GM19023 (cell line): ENCODE results near the gene VWA8.
"Not testable (repeated sequence)": the region's sequence is repeated elsewhere in the genome, so short reads cannot be mapped to it uniquely, and the experiment has no call there.

ENCODE experiments used
- ATAC-seq: cut with Tn5 transposase; IDR thresholded peaks from one replicate; pipeline ENCODE4 v1.9.1; 2021; ENCODE audit warnings: mild to moderate bottlenecking, moderate library complexity; ENCODE audit not compliant: unreplicated experiment

VWA8 gene

GRCh38 chr13:41751734-41752445, 209.0 kb downstream of the VWA8 start:
- no peak for ATAC-seq

GRCh38 chr13:41751277-41751676, 209.6 kb downstream of the VWA8 start:
- no peak for ATAC-seq

GRCh38 chr13:41746259-41746658, 214.7 kb downstream of the VWA8 start:
- ATAC-seq = no peak

- ATAC-seq = not testable (repeated sequence)
These were observed 215.4 kb downstream of the VWA8 start for GRCh38 chr13:41745496-41745895.

- ATAC-seq = no peak
These were observed 217.9 kb downstream of the VWA8 start for GRCh38 chr13:41742917-41743552.

GRCh38 chr13:41740479-41740878, 220.4 kb downstream of the VWA8 start:
- no peak for ATAC-seq

GRCh38 chr13:41722684-41723535, 238.0 kb downstream of the VWA8 start:
- no peak for ATAC-seq

- ATAC-seq = no peak
These were observed 239.9 kb downstream of the VWA8 start for GRCh38 chr13:41720839-41721561.

GRCh38 chr13:41716236-41716635, 244.7 kb downstream of the VWA8 start:
- ATAC-seq = no peak

- ATAC-seq = no peak
These were observed 247.5 kb downstream of the VWA8 start for GRCh38 chr13:41713405-41713804.

GRCh38 chr13:41710771-41711170, 250.1 kb downstream of the VWA8 start:
- no peak for ATAC-seq

- ATAC-seq = no peak
These were observed 251.4 kb downstream of the VWA8 start for GRCh38 chr13:41709511-41709910.

GRCh38 chr13:41708713-41709112, 252.2 kb downstream of the VWA8 start:
- no peak for ATAC-seq

- ATAC-seq = no peak
These were observed 253.6 kb downstream of the VWA8 start for GRCh38 chr13:41707194-41707821.

GRCh38 chr13:41706152-41706551, 254.8 kb downstream of the VWA8 start:
- ATAC-seq = no peak

GRCh38 chr13:41702540-41702939, 258.4 kb downstream of the VWA8 start:
- no peak for ATAC-seq

- ATAC-seq = no peak
These were observed 259.2 kb downstream of the VWA8 start for GRCh38 chr13:41701676-41702075.

GRCh38 chr13:41700790-41701310, 260.1 kb downstream of the VWA8 start:
- no peak for ATAC-seq

GRCh38 chr13:41699759-41700158, 261.1 kb downstream of the VWA8 start:
- no peak for ATAC-seq

- no peak for ATAC-seq
These were observed 263.3 kb downstream of the VWA8 start for GRCh38 chr13:41697578-41697977.
